G401 (cell line): Measurements from ENCODE around the gene PHAF1. TPM values are rescaled to one million over a fixed set of nuclear protein-coding genes. Genes with fewer than 3 reads are reported as not detected.

Experiments
- DNase-seq: peaks from one replicate; pipeline ENCODE4 v3.0.0-alpha.2; 2015; ENCODE audit warnings: low spot score
- in situ Hi-C: cut with HindIII; loops from 2 replicates; pipeline ENCODE4 v1.10.0; 2016; ENCODE audit warnings: low sequenced_read_pairs, mixed read lengths
- total RNA-seq: library from RNA; depleted of rRNA; stranded (reverse); fragments of >200 nt; shearing (Covaris generic); gene quantifications from 2 replicates; pipeline ENCODE4 v1.2.3, GENCODE V29; 2014; rRNA removed

The PHAF1 gene
- total RNA-seq: 35.3 and 40.9 TPM in 2 replicates

DNA sequence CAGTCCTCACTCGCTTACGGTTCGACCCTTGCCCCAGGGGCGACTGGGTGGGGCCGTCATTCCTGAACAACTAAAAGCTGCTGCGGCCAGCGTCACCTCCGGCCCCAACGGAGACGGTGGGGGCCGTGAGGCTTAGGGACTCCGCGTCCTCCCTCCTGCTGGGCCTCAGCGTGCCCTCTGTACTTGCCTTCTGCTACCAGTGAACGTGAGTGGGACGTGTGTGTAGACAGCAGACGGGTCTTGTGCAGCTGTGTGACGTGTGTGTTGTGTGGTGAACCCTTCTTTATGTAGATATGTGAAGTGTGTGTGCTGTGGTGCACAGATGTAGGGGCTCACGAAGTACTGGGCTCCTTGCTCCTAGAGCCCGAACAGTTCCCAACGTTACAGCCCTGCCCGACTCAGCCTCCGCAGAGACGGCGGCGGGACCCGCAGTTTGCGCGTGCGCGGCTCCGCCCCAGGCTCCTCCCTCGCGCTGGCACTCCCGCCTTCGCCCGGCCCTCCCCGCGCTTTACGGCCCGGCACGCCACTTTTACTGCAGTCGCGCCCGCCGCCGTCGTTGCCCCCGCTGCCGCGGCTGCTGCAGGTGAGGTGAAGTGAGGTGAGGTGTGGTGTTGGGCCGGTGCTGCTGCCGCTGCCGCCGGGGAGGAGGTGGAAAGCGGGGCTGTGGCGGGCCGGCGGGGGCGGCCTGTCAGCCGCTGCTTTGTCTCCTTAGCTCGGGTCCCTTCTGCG is at the start of gene PHAF1:
PHAF1 (plus strand) TSS at position 535 of the 729 bp plus-strand sequence. CDS start 235 bp downstream, outside the sequence.
- DNase-seq: peak; percentile 92
- in situ Hi-C loops: no loop called here

DNA sequence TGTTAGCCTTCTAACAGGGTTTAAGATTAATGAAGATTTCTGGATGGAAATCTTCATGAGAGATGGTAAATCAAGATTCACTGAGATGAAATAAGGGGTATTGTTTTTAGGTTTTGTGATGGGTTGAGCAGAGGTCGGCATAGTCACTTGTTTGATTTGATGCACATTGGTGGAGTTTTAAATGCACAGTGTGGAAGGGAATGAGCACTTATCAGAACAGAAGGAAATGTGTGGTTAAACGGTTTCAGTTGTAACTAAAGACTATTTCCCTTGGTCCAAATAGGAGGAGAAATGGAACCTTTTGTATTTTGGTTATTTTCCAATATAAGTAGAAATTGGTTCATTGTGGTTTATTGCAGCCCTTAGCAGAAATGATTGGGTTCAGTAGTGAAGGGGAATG is 46.7 kb upstream of the PHAF1 start:
- in situ Hi-C loops: no loop called here
- DNase-seq: no peak

DNA sequence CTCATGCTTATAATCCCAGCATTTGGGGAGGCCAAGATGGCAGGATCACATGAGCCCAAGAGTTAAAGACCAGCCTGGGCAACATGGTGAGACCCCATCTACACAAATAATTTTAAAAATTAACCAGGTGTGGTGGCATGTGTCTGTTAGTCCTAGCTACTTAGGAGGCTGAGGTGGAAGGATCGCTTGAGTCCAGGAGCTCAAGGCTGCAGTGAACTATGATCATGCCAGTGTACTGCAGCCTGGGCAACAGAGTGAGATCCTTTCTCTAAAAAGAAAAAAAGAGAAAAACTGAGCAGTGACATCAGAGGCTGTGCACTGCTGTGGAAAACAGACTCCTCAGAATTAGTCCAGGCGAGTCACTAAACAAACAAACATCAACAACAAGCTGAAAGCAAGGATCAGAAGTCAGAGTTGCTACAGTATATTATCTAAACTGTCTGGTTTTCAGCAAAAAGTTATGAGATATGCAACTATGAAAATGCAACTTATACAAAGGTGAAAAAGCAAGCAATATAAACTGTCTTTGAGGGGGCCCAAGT is 41.5 kb upstream of the PHAF1 start:
- in situ Hi-C loops: no loop called here
- DNase-seq: no peak

DNA sequence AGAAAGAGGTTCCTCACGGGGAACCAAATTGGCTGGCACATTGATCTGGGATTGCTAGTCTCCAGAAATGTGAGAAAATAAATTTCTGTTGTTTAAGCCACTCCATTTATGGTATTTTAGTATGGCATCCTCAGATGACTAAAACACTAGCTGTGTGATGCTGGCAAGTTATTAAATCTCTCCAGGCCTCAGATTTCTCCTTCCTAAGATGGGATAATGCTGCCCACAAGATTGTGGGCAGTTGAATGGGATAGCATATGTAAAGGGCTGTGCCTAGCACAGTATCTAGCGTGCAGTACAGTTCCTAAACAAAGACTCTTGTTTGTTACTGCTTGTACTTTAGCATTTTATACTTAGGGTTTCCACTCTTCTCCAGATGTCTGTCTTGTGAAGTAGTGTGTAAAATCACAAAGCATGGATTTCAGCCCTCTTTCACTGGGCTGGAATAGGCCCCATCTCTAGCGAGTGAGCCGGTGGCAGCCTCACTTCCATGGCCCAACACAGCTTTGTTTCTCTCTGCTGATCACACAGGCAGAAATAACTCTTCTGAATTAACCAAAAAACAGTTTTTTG is 38.2 kb upstream of the PHAF1 start:
- in situ Hi-C loops: no loop called here
- no peak for DNase-seq

DNA sequence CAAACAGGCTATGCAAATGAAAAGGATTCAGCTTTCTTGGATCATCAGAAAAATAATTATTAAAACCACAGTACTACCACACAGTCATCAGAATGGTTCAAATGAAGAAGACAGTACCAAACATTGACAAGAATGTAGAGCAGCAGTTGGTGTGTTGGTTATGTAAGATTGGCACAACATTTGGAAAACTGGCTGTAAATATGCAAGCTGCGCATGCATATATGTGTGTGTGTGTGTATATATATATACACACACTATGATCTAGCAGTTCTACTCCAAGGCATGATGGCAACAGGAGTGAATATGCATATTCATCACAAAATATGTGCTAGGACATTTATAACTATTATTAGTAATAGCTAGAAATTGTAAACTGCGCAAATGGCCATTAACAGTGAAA is 34.4 kb upstream of the PHAF1 start:
- no peak for DNase-seq
- in situ Hi-C loops: no loop called here

DNA sequence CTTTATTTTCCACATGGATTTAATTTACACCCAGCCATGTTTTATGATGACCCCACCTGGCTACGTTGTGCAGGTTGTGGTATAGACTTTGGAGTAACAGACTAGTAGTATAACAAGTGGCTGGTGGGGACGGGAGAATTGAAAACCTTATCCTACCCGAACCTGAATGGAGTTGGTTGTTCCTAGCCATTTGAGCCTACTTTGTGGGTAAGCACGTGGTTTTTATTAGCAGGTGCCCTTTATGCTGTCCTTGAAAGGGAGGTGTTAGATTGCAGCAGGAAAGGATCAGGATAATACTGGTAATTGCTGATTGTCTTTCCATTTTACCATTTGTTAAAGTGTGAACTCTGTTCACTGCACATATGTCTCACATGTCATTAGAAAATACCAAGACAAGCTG is 31.9 kb upstream of the PHAF1 start:
- no peak for DNase-seq
- in situ Hi-C loops: no loop called here

DNA sequence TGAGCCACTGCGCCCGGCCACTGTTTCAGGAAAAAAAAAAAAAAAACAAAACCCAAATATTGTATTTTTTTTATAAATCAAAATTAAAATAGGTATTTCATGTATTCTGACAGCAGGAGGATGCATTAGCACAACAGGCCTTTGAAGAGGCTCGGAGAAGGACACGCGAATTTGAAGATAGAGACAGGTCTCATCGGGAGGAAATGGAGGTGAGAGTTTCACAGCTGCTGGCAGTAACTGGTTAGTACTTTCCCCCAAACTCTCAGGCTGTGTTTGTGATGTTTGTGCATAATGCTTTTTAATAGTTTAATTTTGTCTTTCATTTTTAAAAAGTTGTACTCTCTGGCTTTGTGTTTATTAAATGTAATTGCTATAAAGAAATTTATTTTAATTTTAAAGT is 27.6 kb upstream of the PHAF1 start:
- in situ Hi-C loops: no loop called here
- DNase-seq: no peak

DNA sequence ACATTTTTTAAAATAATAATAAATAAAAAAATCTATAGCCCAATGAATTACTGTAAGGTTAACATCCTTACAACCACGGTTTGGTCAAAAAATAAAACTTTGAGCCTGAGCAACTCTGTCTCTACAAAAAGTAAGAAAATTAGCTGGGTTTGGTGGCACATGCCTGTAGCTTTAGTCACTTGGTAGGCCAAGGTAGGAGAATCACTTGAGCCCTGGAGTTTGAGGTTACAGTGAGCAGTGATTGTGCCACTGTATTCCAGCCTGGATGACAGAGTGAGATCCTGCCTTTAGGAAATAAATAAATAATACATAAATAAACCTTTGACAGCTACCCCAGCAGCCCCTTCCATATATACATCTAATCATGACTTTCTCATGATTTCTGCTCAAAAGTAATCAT is 26.9 kb upstream of the PHAF1 start:
- DNase-seq: no peak
- in situ Hi-C loops: no loop called here

DNA sequence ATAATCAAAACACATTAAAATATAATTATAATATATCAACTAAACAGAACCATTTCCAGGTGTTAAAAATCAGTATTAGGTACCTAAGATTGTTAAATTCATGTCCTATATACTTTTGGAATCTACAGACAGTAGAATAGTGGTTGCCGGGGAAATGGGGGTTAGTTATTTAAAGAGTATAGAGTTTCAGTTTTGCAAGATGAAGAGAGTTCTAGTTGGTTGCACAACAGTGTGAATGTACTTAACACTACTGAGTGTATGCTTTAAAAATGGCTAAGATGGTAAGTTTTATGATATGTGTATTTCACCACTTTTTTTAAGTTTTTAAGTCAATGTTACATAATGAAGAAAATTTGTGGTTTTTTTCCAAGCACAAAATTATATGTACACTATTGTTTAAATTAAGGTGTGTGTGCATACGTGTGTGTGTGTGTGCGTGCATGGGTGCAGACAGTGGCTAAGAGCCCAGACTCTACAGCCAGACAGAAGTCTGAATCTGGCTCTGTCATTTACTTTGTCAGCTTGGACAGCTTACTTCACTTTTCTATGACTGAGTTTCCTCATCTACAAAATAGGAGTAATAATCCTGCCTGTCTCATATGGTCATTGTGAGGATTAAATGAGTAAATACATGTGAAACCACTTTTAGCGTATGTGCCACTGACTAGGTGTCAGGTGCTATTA is 25.3 kb upstream of the PHAF1 start:
- in situ Hi-C loops: no loop called here
- no peak for DNase-seq

DNA sequence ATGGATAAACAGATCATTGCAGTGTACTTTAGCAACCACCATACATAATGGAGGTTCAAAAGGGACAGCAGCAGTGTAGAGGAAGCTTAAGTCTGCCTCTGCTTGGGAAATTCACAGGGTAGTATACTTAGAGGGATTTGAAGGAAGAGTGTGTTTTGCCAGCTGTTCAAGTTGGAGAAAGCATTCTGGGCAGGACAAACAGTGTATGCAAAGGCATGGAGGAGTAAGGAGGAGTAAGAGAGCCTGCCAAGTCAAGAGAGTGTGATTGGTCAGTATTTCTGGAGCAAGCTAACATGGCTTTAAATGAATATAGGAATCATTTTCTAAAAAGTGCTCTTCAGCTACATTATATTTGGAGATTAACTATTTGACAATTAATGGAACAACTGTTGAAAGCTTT is 22.9 kb upstream of the PHAF1 start:
- DNase-seq: no peak
- in situ Hi-C loops: no loop called here

DNA sequence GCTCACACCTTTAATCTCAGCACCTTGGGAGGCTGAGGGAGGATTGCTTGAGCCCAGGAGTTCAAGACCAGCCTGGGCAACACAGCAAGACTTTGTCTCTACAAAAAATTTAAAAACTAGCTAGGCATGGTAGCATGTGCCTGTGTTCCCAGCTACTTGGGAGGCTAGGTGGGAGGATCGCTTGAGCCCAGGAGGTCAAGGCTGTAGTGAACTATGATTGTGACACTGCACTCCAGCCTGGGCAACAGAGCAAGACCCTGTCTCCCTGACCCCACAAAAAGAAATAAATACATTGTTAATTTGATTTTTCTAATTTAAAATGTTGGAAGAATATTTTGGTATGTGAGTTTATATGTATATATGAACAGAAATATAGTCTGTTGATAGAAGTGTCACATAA is 22.4 kb upstream of the PHAF1 start:
- DNase-seq: no peak
- in situ Hi-C loops: no loop called here

DNA sequence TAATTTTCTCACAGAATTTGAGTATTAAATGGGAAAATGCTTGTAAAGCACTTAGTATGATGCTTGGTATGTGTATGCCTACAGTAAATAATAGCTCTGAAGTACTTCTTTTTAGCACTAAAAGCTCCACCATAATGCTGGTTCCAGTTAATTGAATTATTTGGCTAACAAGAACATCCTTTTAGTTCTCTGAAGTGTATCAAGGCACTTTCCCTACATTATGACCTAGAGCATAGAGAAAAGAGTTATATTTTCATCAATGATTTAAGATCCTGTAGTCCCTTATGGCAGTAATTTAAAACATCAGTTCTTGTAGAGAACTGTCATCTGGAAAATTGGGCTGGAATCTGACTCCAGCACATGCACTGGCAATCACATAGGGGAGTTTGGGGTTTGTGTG is 21.9 kb upstream of the PHAF1 start:
- no peak for DNase-seq
- in situ Hi-C loops: no loop called here

DNA sequence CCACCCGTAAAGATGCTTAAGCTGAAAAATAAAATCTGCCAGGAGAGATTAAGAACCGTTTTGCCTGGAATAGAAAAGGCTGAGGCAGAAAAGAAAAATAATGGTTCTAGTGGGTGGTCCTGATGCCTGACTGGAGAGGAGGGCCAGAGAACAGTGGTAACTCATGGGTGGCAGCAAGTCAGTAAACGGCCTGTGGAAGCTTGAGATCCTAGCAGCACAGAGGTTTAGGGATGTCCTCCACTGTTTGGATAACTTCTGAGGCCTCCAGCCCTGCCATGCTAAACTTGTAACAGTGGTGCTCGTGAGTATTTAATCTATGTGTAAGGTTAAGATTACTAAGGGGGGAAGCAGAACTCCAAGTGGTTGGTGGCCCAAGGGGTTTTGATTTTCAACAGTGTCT is 21.2 kb upstream of the PHAF1 start:
- in situ Hi-C loops: no loop called here
- DNase-seq: no peak

DNA sequence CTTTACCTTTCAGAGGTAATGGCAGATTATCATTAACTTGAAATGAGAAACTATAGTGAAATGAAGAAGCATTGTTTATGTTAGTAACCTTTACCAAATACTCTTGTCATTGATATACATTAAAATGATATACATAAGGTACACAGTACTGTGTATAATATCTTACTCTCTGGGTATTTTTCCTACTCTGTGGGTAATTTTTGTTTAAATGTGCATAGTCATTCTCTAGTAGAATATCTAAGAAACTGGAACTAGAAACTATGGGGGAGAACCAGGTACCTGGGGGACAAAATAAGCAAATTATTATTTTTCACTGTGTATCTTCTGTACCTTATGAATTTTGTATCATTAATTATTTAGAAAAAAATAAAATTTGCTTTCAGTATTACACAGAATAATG is 20.6 kb upstream of the PHAF1 start:
- in situ Hi-C loops: no loop called here
- no peak for DNase-seq

DNA sequence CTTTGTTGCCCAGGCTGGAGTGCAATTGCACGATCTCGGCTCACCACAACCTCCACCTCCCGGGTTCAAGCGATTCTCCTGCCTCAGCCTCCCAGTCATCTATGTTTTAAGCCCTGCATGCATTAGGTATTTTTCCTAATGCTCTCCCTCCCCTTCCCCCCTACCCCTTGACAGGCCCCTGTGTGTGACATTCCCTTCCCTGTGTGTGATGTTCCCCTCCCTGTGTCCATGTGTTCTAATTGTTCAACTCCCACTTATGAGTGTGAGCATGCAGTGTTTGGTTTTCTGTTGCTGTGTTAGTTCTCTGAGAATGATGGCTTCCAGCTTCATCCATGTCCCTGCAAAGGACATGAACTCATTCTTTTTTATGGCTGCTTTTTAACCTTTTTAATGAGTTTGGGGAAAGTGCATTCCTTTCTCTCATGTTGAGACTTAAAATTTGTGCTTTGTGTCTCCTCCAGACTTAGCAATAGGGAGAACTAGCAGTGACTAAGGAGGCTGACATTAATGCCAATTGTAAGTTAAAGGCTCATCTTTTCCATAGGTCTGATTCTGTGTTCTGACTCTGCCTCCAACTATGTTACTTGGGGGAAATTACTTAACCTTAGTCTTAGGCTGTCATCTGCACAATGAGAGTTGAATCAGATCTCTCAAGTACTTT is 17.7 kb upstream of the PHAF1 start:
- DNase-seq: no peak
- in situ Hi-C loops: no loop called here

DNA sequence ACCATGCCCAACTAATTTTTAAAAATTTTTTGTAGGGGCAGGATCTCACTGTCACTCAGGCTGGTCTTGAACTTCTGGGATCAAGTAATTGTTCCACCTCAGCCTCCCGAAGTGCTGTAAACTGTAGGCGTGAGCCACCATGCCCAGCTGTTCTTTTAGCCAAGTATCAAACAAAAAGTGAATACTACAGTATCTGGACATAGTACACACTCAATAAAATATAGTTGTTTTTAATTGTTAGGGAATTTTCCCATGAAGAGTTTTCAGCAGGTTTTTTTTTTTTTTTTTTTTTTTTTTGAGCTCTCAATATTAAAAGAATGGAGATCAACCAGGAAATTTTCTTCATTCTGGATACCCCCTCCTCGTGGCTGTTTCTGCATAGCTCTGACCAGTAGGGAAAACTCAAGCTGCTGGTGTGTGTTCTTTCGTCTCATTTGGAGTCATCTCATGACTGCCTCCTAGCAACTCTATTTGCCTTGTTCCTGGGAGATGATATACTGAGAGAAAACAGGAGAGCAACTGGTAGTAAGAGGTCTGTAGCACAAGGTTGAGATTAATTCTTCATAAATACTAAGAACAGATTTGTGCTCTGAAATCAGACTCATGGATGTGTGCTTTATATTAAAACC is 16.5 kb upstream of the PHAF1 start:
- in situ Hi-C loops: no loop called here
- DNase-seq: no peak

DNA sequence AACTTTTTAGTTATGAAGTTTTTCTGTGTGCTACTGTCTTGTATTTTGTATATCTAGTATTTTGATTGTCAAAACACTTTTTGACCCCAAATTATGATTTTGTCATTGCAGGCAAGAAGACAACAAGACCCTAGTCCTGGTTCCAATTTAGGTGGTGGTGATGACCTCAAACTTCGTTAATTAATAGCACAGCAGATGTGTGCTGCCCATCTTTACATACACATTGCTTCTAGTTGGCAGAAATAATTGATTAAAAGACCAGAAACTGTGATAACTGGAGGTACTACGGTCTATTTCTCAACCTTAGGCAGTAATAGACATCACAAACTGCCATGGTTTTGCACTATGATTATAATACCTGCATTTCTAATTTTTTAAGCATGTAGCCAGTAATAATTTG is 11.1 kb upstream of the PHAF1 start:
- in situ Hi-C loops: loop anchor here (5.0 kb wide), 1 partner anchor 34 kb away; no protein-coding TSS in a partner anchor
- DNase-seq: no peak

DNA sequence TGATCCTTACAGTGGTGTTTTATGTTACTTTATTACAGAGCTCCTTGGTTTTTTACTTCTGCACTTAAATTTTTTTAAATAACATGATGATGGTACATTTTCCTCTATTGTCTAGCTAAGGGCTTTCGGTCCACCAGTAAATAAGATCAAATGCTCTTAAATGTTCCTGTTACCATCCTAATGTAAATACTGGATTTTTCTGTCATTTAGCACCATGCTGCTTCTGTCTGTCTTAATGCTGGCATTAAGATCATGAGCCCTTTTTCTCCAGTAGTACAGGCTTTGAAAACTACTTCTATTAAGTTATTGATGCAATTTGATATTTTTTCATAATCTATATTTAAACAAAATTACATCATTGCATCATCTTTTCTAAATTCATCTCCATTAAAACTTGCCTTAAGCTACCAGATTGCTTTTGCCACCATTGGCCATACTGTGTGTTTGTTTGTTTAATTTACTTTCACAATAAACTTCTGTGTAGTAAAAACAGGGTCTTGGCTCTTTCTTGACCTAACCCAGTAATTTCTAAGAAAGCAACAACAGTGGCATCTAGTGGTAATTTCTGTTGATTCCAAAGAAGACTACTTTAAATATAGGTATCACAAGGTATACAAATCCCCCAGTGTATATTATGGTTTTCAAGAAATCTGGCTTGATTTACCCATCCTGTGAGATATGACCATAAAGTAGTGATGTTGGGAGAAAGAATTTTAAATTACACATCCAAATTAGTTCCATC is 9.0 kb upstream of the PHAF1 start:
- DNase-seq: peak; percentile 40
- in situ Hi-C loops: no loop called here
